Measurements from ENCODE around the gene UROD.

DNA sequence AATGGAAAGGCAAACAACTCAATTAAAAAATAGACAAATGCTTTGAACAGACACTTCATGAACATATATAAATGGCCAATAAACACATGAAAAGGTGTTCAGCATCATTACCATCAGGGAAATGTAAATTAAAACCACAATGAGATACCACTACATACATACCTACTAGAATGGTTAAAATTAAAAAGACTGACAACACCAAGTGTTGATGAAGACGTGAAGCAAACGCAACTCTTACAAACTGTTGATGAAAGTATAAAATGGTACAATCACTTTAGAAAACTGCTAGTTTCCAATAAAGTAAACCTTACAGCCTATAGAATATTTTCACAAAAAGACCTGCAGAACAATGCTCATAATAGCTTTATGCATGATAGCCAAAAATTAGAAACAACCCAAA is 35.8 kb upstream of the UROD start:
- TF ChIP-seq, protein P1, sequence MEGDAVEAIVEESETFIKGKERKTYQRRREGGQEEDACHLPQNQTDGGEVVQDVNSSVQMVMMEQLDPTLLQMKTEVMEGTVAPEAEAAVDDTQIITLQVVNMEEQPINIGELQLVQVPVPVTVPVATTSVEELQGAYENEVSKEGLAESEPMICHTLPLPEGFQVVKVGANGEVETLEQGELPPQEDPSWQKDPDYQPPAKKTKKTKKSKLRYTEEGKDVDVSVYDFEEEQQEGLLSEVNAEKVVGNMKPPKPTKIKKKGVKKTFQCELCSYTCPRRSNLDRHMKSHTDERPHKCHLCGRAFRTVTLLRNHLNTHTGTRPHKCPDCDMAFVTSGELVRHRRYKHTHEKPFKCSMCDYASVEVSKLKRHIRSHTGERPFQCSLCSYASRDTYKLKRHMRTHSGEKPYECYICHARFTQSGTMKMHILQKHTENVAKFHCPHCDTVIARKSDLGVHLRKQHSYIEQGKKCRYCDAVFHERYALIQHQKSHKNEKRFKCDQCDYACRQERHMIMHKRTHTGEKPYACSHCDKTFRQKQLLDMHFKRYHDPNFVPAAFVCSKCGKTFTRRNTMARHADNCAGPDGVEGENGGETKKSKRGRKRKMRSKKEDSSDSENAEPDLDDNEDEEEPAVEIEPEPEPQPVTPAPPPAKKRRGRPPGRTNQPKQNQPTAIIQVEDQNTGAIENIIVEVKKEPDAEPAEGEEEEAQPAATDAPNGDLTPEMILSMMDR (IDR thresholded peaks at IDR 0.05), result no peak
- TF ChIP-seq POLR2A (IDR thresholded peaks at IDR 0.05) (no peak), EP300 (IDR thresholded peaks at IDR 0.05) (no peak), POLR2AphosphoS5 (IDR thresholded peaks at IDR 0.05) (no peak)

All from upper lobe of left lung (tissue), 4 donors.